AG08395 (cell line): Measurements from ENCODE around the gene SCAF4.
"Not testable (repeated sequence)": the region's sequence is repeated elsewhere in the genome, so short reads cannot be mapped to it uniquely, and the experiment has no call there.

Experiments
- DNase-seq: peaks from one replicate; pipeline ENCODE4 v3.0.0; 2012; ENCODE audit warnings: mixed read lengths, low spot score

SCAF4 gene

DNA sequence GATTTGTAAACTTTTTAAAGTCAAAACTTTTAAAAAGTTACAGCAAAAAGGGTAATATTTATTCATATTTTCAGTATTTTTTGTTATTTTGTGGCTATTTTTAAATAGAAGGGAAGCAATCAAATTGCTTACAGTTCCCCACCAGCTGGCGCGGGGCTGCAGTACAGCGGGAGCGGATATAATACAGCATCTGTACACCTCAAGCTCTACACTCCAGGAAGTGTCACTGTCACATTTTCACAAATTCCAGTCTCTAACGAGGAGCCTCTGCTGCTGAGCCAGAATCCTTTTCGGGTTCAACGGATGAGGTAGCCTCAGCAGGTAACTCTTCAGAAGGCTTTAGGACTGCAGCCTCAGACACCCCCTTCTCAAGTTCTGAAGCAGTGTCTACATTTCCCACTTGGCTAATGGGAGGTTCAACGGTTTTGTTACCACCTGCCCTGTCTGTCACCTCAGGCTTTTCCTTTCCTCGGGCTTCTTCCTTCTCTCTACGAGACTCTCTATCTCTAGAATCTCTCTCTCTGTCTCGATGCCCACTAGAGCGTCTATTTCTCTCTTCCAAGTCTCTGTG, 60.7 kb downstream of the SCAF4 start:
- no peak for DNase-seq

GRCh38 chr21:31670070-31670469, 61.8 kb downstream of the SCAF4 start:
- DNase-seq, result no peak

DNA sequence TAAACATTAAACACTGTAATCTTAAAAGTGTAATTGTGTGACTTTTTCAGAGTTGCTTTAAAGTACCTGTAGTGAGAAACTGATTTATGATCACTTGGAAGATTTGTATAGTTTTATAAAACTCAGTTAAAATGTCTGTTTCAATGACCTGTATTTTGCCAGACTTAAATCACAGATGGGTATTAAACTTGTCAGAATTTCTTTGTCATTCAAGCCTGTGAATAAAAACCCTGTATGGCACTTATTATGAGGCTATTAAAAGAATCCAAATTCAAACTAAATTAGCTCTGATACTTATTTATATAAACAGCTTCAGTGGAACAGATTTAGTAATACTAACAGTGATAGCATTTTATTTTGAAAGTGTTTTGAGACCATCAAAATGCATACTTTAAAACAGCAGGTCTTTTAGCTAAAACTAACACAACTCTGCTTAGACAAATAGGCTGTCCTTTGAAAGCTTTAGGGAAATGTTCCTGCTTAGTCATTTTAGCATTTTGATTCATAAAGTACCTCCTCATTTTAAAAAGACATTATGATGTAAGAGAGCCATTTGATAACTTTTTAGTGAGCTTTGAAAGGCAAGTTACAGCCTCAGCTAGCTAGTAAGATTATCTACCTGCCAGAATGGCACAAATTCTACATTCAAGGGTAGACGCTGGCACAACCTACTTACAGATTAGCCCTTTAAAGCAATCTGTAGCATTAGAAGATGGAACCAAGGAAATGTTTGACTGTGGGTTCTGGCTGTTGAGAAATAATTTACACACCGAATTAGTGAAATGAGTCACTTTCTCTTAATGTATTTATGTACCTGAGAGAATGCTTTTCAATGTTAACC, 63.0 kb downstream of the SCAF4 start:
- DNase-seq, result no peak

DNA sequence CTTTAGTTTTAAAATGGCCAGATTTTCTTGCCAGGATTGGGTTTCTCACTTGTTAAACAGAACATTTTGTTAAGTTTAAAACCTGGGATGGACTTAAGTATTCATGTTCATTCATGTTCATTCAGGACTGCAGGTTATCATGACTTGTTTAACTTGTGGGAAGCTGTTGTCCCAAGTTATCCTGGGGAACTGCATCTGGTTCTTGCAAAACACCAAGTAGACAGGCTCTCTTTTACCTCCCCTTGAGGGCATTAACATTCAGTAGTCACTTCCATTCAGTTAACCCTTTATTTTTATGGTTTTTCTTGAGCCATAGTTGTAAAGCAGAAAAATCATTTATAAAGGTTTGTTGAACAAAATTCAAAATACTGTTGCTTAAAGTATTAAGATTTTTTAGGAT, 64.3 kb downstream of the SCAF4 start:
- no peak for DNase-seq

- DNase-seq, result no peak
These were observed 64.8 kb downstream of the SCAF4 start for GRCh38 chr21:31667132-31667531.

- no peak for DNase-seq
These were observed 65.4 kb downstream of the SCAF4 start for GRCh38 chr21:31666445-31667010.

GRCh38 chr21:31665869-31666268, 66.0 kb downstream of the SCAF4 start:
- DNase-seq, result not testable (repeated sequence)

- DNase-seq, result no peak
These were observed 66.5 kb downstream of the SCAF4 start for GRCh38 chr21:31665397-31665796.

- DNase-seq, result no peak
These were observed 68.2 kb downstream of the SCAF4 start for GRCh38 chr21:31663584-31664249.

DNA sequence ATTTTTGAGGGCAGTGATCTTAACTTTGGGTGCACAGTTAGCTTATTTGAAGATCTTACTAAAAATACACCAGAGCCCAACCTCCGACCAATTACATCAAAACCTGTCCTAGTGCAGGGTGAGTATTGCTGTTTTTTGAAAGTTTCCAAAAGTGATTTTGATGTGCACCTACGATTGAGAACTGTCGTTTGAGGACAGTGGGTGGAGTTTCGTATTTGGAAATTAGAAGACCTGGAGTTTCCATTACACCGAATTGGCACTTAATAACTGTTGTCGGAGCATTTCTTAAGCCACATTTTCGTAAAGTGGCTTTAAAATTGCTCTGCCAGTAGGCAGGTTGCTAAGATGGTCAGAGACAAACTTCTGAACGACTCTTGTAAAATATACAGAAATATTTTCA, 71.3 kb downstream of the SCAF4 start:
- DNase-seq, result no peak

GRCh38 chr21:31660259-31660565, 71.7 kb downstream of the SCAF4 start:
- DNase-seq, result peak; percentile 61

DNA sequence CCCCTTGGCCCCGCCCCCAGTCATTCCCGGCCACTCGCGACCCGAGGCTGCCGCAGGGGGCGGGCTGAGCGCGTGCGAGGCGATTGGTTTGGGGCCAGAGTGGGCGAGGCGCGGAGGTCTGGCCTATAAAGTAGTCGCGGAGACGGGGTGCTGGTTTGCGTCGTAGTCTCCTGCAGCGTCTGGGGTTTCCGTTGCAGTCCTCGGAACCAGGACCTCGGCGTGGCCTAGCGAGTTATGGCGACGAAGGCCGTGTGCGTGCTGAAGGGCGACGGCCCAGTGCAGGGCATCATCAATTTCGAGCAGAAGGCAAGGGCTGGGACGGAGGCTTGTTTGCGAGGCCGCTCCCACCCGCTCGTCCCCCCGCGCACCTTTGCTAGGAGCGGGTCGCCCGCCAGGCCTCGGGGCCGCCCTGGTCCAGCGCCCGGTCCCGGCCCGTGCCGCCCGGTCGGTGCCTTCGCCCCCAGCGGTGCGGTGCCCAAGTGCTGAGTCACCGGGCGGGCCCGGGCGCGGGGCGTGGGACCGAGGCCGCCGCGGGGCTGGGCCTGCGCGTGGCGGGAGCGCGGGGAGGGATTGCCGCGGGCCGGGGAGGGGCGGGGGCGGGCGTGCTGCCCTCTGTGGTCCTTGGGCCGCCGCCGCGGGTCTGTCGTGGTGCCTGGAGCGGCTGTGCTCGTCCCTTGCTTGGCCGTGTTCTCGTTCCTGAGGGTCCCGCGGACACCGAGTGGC, 72.2 kb downstream of the SCAF4 start, which contains the start of gene SOD1:
Gene SOD1 (plus strand): TSS at position 158 of the 723 bp plus-strand sequence. CDS start 77 bp downstream, at position 235.
- DNase-seq, result peak; percentile 97

DNA sequence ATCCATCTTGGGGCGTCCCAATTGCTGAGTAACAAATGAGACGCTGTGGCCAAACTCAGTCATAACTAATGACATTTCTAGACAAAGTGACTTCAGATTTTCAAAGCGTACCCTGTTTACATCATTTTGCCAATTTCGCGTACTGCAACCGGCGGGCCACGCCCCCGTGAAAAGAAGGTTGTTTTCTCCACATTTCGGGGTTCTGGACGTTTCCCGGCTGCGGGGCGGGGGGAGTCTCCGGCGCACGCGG, 72.7 kb downstream of the SCAF4 start:
- DNase-seq, result no peak

DNA sequence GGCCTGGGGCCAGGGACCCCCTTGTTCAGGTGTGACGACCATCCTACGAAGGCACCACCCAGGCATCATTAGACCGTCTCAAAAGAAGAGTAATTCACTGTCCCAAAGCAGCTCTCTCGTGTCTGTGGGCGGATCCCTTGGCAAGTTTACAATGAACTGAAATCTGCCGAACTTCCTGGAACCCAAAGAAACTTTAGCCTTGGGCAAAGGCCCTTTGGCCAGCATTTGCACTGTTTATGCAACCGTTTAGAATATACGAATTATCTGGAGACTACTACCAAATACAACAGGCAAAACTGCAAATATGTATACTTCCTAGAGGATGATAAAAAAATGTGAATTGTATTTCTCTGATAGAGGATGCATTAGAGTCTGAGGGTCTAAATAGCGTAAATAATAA, 73.9 kb downstream of the SCAF4 start:
- no peak for DNase-seq

DNA sequence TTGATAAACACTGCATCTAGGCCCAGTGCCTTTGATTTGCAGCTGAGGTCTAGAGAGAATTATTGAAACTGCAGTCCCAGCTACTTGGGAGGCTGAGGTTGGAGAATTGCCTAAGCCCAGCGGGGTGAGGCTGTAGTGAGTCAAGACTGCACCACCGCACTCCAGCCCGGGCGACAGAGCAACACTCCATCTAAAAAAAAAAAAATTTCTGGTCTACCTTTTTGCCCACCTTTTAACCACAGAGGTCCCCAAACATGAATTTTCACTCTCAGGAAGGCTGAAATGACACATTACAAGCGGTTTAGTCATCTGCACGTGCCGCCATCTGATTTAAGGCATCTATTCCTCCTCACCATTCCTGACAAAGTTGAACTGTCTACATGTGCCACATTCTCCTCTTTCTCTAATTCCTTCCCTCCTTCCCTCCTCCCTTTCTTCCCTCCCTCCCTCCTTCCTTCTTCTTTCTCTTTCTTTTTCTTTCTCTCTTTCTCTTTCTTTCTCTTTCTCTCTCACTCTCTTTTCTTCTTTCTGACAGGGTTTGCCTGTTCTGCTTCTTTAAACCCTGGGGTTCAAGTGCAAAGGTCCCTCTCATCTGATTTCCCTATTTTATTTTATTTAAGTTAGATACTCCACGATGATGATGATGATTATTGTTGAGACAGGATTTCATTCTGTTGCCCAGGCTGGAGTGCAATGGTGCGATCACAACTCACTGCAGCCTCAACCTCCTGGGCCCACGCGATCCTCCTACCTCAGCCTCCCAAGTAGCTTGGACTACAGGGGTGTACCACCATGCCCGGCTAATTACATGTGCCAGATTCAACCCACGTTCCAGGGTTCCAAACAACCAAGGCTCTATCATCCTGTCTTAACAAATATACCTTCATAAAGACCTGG, 75.5 kb downstream of the SCAF4 start:
- no peak for DNase-seq

DNA sequence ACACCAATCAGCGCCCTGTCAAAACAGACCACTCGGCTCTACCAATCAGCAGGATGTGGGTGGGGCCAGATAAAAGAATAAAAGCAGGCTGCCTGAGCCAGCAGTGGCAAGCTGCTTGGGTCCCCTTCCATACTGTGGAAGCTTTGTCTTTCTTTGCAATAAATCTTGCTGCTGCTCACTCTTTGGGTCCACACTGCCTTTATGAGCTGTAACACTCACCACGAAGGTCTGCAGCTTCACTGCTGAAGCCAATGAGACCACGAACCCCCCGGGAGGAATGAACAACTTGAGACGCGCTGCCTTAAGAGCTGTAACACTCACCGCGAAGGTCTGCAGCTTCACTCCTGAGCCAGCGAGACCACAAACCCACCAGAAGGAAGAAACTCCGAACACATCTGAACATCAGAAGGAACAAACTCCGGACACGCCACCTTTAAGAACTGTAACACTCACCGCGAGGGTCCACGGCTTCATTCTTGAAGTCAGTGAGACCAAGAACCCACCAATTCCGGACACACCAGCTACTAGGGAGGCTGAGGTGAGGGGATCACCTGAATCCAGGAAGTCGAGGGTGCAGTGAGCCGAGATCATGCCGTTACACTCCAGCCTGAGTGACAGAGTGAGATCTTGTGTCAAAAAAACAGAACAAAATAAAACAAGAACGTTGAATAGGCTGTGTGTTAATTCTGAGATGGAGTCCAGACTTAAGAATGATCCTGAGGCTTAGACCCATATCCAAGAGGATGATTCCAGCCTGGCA, 76.9 kb downstream of the SCAF4 start:
- DNase-seq, result not testable (repeated sequence)

- DNase-seq, result no peak
These were observed 77.6 kb downstream of the SCAF4 start for GRCh38 chr21:31654340-31654739.

DNA sequence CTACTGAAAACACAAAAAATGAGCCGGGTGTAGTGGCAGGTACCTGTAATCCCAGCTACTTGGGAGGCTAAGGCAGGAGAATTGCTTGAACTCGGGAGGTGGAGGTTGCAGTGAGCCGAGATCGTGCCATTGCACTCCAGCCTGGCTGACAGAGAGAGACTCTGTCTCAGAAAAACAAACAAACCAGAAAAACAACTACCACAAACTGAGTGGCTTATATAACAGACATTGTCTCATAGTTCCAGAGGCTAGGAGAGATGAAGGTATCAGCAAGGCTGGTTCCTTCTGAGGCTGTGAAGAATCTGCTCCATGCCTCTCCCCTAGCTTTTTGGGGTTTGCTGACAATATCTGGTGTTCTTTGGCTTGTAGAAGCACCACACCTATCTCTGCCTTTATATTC, 80.4 kb downstream of the SCAF4 start:
- not testable (repeated sequence) for DNase-seq

- no peak for DNase-seq
These were observed 81.0 kb downstream of the SCAF4 start for GRCh38 chr21:31650930-31651329.

GRCh38 chr21:31647650-31648049, 84.3 kb downstream of the SCAF4 start:
- DNase-seq, result no peak

DNA sequence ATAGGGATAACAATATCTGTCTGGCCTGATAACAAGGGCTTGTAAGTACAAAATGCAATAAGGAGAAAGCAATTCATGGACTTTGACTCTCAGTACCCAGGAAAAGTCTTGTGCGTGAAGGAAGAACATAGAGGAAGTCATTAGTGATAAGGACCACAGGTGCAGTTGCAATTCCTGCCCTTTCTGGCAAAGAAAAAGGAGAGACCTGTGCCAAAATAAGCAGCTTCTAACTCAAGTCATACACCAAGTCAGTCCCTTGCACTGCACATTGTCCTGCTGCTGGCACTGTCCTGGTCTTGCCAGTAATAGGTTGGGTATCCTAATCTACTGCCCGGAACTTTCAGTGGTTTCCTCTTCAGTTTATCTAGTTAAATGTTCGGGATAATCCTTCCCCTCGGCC, 87.3 kb downstream of the SCAF4 start:
- DNase-seq, result no peak
